OCI-LY7 (cell line): ENCODE measurements around the gene ITGA3.

Experiments used
- CTCF ChIP-seq: fragments of 200-600 bp; sonication (generic); conservative IDR thresholded peaks from 2 replicates; pipeline ENCODE4 v1.5.1; 2014; ENCODE audit warnings: mild to moderate bottlenecking, antibody characterized with exemption, low read length, moderate library complexity, mixed read lengths
- EZH2phosphoT487 ChIP-seq: fragments of 200-600 bp; sonication (generic); IDR thresholded peaks from 2 replicates; pipeline ENCODE4 v1.6.1; 2018; ENCODE audit warnings: low read depth, borderline replicate concordance, mild to moderate bottlenecking, mixed run types, antibody characterized with exemption, low read length, moderate library complexity, mixed read lengths

GRCh38 chr17:50080096-50080480, 24.2 kb downstream of the ITGA3 start:
- no peak for TF ChIP-seq CTCF
- TF ChIP-seq EZH2phosphoT487, result no peak
